GM20431 (cell line): ENCODE results near the gene KCNIP3.

Experiments
- in situ Hi-C: fragments of 300-500 bp; cut with MseI, MboI; formaldehyde crosslinking; loops from one replicate; pipeline ENCODE4 v1.15.0; 2020; ENCODE audit warnings: low sequenced_read_pairs; ENCODE audit not compliant: unreplicated experiment

Gene KCNIP3

GRCh38 chr2:95292623-95293260 is 4.4 kb upstream of the KCNIP3 start:
- in situ Hi-C loops = no loop called here

DNA sequence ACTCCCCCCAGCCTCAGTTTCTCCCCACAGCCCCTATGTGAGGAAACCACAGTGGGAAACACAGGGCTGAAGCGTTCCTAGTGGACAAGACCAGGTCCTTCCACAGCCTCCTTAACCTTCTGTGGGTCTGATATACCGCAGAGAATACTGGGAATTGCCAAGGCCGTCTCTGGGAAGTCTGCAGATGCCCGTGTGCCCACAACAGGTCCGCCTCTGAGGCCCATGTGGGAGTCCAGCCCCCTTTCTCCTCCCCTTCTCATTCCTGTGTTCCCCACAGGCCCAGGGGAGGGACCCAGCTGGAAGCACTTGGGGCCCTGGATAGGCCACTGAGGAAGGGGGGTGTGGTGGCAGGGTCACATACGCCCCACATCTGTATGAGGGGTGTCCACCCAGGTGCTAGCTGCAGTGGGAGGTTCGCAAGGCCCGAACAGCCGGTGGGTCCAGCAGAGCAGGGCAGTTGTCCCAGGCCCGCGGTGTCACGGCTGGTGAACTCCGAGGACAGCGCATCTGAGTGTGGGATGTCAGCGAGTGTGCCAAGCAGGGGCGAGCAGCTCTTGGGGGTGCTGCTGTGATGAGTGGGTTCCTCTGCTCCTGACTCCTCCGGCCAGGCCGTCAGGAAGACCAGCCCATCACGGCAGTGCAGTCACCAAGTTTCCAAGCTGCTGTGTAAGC is 2.4 kb upstream of the KCNIP3 start:
- in situ Hi-C loops = no loop called here

DNA sequence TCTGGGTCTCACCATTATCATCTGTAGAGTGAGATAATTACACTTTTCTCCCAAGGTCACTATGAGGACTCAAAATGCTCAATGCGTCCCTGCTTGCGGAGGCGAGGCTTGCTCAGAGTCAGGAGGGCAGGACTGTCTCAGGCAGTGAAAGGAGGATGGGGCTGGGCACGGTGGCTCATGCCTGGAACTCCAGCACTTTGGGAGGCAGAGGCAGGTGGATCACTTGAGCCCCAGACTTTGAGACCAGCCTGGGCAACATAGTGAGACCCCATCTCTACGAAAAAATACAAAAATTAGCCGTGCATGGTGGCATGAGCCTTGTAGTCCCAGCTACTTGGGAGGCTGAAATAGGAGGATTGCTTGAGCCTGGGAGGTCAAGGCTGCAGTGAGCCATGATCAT is 1.8 kb upstream of the KCNIP3 start:
- in situ Hi-C loops = no loop called here

- in situ Hi-C loops = no loop called here
Observed at GRCh38 chr2:95296011-95296410, 1.1 kb upstream of the KCNIP3 start.

DNA sequence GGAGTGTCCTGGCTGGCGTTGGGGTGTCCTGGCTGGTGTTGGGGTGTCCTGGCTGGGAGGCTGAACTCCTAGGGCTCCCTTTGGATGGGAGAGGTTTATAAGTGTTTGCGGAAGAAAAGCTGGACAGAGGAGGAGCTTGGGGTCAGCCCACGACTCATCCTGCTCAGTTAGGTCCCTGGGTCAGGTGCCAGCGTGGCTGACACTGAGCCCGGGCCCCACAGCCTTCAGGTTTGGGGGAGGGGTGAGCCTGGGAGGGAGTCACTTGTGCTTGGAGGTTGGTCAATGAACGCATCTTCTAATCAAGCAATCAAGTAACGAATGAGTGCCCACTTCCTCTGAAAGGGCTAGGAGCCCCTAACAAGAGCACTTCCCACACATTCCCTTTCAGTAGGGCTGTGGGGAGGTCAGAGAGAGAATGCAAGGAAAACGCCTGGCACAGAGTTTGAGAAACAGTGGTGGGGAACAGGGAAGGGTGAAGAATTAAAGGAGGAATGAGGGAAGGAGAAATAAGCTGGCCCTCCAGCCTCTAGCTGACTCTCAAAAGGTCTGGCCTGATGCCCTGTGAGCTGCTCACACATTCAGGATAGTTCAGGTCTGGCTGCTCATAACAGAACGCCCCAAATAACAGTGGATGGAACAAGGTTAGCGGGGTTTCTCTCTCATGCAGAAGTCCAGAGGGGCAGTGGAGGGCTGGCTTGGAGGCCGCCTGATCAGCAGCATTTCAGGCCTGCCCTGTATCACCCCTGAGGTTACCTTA is 670 bp downstream of the KCNIP3 start:
- in situ Hi-C loops = no loop called here

DNA sequence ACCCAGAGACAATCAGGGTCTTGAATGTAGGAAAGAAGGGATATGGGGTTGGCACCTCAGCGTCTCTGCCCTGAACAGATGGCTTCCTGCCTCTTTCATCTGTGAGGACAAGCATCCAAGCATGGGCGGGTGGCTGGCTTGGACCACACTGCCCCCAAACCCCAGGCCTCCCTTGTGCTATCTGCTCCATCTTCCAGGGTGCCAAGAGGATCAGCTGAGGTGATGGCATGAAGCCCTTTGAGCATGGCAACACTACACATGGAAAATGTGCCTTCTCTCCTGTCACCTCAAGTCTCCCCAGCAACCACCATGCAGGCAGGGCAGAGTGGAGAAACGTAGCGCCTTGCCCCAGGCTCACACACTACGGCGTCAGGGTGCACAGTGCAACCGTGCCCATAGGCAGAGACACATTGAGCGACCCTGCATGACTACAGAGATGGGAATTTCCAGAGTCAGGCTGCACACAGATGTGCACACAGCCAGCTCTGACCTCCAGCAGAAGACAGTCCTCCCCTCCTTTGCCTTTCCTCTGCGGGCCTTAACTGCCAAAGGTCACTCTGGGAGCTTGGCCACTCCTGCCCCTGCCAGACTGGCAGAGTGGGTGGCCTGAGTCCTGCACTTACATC is 1.5 kb downstream of the KCNIP3 start:
- in situ Hi-C loops = no loop called here

DNA sequence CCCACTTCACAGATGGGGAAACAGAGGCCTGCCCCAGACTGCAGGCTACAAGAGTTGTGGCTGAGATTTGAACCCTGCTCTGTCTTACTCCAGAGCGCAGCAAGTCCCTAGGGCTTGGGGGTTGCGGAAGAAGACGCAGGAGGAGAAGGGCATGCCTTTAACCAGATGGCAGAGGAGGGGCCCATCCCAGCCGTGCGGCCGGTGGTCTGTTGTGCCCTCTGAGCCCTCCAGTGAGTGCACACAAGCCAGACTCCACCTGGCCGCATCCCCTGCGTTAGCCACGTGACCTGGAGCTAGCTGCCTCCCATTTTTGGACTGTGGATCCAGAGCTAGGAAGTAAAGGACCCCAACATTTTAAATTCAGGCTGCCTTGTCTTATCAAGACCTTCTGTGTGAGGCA is 2.8 kb downstream of the KCNIP3 start:
- in situ Hi-C loops = no loop called here

GRCh38 chr2:95300450-95300849 is 3.3 kb downstream of the KCNIP3 start:
- in situ Hi-C loops = no loop called here

- in situ Hi-C loops = no loop called here
Observed at GRCh38 chr2:95301186-95301585, 4.0 kb downstream of the KCNIP3 start.

GRCh38 chr2:95301876-95302641 is 4.9 kb downstream of the KCNIP3 start:
- in situ Hi-C loops = no loop called here

DNA sequence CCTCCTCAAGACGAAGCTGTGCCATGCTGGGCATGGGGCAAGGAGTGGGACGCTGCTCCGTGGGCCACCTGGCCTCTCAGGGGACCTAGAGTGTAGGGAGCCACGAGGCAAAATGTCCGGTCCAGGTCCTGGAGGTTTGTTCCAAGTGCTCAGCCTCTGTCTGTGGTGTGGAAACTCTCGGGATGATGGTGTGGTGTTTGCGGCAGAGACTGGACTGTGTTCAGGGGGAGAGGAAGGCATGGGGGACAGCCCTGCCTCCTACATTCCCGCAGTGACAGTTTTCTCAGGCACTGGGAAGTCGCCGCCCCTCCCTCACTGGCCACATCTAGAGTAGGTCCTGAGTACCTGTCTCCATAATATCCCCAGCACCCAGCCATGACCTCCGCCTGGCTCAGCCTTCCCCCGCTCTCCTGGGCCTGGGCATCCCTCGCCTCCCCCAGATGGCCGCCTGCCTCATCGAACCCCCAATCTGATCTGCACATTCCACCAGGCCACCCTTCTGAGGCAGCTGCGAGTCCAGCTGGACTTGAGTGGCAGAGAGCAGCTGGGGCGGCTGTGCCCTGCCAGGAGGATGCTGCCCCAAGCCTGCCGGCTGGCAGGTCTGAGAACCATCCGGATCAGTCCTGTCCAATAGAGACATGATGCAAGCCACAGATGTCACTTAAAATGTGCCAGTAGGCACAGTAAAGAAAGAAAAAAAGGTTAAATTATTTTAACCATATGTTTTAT is 6.2 kb downstream of the KCNIP3 start:
- in situ Hi-C loops = no loop called here

DNA sequence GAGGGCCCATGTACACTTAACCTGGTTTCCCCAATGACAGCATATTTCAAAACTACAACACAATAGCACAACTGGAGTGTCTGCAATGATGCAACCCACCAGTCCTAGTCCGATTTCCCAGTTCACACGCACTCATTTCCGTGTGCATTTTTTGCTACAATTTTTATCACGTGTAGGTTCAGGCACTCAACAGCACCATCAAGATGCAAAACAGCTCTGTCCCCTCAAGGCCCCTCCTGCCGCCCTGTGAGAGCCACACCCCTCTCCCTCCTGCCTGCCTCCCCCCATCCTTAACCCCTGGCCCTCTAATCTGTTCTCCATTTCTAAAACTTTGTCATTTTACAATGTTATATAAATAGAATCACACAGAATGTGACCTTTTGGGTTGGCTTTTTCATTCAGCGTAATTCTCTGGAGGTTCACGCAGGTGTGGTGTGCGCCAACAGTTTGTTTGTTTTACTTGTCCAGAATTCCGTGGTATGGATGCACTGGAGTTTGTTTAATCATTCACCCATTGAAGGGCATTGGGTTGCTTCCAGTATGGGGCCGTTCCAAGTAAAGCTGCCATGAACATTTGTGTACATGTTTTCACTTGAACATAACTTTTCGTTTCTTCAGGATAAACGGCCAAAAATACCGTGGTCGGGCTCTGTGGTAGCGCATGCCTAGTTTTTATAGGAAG is 8.4 kb downstream of the KCNIP3 start:
- in situ Hi-C loops = no loop called here

GRCh38 chr2:95306336-95306895 is 9.3 kb downstream of the KCNIP3 start:
- in situ Hi-C loops = no loop called here

- in situ Hi-C loops = no loop called here
Observed at GRCh38 chr2:95307036-95307435, 9.9 kb downstream of the KCNIP3 start.

DNA sequence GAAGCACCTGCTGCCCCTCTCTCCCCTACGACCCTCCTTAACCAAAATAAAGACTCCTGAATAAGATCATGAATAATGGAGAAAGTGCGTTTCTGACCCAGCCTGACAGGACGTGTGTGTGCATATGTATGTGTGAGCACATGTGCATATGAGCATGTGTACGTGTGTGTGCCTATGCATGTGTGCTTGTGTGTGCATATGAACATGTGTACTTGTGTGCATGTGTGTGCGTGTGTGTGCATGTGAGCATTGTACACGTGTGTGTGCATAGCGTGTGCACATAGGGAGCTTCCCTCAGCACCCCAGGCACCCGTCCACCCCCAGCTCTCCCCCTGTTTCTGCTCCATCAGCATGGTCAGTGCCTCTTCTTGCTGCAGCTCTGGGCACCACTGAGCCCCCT is 10.7 kb downstream of the KCNIP3 start:
- in situ Hi-C loops = no loop called here

DNA sequence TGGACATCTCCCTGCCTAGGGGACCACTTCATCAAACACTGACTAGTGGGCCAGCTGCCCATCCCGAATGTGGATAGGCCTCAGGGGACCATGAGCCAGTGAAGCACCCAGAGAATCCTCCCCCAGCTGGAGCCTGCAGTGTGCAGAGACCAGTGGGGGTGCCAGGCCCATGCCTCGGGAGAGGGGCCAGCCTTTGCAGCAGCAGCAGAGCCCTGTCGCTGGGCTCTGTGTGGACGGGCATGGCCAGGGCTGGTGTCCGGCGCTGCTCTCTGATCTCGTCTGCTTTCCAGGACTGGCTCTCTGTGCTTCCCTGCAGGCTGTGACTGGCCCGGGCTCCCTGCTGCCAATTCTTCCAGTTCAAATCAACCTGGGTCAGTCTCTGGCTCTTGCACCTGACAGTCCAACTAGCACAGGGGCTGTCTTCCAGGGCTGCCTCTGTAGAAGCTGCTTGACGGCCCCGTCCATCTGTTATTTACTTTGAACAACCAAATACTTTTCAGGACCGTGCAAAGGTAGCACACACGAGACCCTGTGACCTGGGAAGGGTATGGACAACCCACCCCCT is 11.4 kb downstream of the KCNIP3 start:
- in situ Hi-C loops = no loop called here

DNA sequence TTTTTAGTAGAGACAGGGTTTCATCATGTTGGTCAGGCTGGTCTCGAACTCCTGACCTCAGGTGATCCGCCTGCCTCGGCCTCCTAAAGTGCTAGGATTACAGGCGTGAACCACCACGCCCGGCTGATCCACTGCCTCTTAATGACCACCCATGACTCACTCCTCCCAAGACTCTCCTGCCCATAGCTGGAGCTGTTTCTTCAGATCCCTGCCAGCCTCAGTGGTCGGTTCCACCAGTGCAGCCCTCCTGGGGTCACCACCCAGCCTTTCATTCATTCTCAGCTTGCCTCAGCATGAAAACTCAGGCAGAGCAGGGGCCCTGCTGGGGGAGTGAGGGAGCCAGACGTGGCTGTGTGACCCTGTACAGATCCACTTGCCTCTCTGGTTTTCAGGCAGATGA is 12.5 kb downstream of the KCNIP3 start:
- in situ Hi-C loops = no loop called here

DNA sequence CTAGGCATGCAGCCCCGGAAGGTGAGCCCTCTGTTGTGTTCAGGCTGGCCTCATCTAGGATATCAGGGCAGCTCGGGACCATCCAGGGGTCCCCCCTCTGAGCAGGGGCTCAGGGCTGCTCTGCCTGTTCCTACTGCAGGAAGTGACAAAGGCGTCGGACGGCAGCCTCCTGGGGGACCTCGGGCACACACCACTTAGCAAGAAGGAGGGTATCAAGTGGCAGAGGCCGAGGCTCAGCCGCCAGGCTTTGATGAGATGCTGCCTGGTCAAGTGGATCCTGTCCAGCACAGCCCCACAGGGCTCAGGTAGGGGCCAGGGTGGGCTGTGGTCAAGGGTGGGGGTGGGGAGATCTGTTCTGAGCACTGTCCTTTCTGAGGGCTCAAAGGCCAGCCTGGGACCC is 13.1 kb downstream of the KCNIP3 start:
- in situ Hi-C loops = no loop called here
